Inflammatory macrophage (primary cell): ENCODE data around the gene IRS2.

Source experiments
- DNase-seq, 2 donors: peaks; one replicate each; pipeline ENCODE4 v3.0.0-alpha.2; 2020 to 2022

Gene IRS2

DNA sequence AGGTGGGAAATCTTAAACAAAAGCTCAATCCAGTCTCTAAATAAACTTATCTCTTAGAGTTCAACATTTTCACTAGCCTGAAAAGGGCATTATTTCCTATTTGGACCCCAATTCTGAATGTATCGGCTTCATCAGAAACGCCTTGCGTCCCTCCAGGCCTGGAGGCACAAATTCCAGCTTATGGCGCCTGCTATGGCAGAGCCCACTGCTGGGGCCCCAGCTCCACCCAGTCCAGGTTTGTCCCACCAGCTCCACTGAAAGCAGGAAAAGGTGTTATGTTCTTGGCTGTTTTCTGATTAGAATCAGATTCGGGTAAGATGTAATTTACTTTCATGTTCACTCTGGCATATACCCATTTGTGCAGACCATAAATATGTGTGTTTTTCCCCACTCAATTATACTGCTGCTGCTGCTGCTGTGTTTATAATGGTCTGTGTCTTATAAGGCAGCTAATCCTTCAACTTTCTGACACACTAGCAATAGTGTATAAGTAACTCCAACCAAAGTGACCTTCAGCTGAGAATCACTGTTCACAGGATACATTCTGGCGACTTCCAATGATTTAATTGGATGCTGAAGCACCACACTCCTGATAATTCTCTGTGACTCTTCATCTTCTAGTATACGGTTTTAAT, 6.4 kb downstream of the IRS2 start:
- DNase-seq: peak in 1 of 2 donors; percentile 1

DNA sequence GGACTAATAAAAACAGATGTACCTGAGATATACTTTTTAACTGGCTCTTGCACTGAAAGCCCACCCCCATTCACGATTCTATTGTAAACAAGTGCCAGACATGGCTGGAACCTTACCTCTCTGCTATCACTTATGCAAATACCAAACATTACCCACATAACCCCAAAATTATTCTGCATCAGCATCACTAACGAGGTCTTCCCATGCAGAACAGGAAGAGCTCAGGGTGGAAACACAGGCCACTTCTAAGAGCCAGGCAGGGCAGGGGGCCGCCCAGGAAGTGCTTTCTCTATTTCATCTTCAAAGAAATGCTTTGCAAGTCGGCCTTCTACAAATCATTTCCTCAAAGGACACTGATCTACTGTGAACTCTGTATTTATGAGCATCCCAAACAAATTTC, 7.3 kb downstream of the IRS2 start:
- no peak for DNase-seq

DNA sequence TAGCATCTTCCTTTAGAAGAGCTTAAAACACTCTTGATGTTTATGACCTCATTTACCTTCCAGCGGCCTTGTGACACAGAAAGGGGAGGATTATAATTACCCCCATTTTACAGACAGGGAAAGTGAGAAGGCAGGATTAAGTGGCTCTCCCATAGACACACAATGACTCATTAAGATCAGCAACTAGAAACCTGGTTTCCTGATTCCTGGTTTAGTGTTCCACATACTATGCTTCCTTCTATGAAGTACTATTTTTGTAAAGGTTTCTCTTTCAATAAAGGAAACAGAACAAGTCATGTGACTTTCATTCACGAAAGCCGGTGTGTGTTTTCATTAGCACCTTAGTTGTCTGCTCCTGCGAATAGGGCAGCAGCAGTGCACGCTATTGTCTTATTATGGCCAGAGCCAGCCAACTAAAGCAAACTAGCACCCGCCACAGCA, 8.3 kb downstream of the IRS2 start:
- peak; percentile 18 to 21 for DNase-seq

DNA sequence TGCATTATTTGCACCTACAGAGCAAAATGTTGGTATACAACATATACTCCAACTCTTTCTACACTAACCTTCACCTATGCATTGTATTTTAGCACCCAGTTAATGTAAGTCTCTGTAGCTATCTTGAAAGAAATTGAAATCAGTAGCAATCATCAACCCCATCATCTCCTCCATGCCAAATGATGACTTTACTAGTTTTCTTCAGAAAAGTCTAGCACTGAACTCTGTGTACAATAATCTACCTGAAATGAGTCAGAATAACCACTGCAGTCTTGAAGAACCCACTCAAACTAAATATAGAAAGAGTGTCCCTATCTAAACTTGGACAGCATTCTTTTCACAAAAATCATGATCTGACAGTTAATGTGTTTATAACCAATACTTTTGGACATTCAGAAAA, 9.8 kb downstream of the IRS2 start:
- DNase-seq: no peak

DNA sequence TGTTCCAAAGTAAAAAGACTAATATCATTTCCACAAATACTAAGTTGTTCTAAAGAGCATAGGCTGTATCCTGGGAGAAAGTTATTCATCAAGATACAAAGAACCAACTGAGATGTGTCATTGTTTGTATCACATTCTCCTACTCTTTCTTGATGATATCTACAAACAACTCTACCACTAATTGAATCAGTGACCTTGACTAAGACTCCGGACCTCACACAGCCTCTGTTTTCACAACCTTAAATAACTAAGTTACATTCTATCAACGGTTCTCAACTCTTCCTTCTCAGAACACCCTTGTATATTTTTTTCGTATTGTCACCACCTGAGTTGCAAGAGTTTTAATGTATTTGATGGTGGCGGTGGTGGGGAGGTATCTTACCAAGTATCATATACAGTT, 12.6 kb downstream of the IRS2 start:
- no peak for DNase-seq

DNA sequence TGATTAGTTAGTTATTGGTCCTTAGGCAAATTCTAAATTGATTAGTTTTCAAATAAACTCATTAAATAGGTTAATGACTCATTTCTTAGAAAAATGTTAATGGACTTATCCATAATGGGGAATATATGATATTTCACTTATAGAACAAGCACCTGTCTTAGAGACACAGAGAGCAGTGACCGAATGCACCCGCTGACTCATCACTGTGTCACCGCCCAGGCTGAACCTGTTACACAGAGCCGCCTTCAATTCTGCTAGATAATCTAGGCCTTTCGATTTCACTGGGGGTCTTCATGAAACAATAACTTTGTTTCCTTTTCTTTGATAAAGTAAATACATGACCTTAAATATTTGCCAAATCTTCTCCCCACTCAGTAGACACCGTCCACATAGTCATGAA, 13.1 kb downstream of the IRS2 start:
- DNase-seq: no peak

DNA sequence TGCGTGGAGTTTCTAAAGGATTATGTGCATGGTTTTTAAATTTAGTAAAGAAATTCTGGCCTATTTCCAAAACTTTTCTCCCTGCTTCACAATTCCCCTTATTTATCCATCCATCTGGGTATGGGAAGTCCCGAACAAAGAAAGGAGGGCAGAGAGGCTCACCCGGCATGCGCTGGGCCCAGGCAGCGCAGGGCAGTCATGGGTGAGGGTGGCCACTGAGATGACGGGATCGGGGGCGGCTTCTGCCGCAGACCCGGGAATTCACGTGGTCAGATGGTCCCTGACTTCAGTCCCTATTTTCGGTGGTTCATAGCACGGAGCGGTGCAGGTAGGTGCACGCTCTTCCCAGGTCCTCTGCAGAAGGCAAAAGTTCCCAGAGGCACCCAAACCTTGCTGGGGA, 14.5 kb downstream of the IRS2 start:
- no peak for DNase-seq

DNA sequence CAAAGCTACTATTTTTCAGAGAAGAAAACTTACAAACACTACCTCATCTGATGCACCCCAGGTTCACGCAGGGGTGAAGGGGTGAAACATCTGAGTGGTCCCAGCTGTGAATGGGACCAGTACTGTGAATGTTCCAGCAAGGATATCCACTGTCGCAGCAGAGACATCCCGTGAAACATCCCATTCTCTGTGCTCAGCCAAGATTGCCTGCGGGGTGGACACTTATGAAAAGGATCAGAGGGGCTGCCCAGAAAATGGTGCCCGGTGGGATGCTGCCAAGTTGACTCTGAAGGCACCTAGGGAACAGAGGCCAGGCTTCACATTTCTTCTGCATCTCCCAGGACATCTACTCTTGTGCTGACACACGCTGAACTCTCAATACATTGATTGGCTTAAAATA, 15.9 kb downstream of the IRS2 start:
- no peak for DNase-seq

DNA sequence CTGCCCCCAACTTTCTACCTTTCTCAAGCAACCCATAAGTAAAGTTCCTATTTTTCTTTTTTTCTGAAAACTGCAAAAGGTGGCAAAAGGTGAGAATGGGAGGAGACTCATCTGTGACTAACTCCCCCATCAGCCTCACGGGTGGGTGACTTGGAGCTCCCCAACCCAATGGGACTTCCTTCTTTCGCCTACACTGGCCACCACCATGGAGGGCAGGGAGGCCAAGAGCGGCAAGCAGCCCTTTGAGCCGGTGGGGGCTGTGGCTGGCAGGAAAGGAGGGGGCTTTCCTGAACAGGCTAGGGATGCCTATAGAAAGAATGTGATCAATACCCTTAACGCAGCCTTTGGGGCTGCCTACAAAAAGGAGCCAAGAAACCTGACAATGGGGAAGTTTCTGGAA, 16.5 kb downstream of the IRS2 start:
- DNase-seq: no peak

DNA sequence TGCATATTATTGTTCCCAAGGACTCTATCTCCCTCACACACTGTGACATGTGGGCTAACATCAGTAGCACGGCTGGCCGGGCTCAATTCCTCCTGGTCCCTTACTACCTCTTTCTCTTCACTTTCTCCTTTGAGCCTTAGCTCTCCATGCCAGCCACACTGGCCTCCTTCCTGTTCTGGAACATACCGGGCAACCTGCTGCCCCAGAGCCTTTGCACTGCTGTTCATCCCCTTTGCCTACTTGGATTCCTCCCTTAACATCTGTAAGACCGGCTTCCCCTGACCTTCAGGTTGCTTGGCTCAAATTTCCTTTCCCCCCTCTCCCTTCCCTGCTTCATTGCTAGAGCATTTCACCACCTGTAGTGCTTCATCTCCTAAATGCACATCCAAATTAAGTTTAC, 17.1 kb downstream of the IRS2 start:
- no peak for DNase-seq

DNA sequence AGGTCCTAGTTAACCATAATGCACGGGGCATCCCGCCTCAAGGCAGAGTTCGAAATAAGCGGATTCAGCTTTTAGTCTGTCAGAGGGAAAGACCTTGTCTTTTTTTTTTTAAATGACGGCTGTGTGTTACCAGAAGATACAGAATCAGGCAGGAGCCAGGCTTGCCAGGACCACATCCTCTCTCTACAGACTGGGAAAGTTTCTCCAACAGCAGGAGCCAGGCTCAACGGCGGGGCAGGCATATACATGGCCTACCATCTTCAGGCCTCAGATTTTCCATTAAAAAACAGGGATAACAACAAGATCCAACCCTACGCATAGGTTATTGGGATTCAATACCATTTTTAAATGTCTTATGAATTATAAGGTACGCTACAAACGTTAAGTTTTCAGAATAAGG, 17.8 kb downstream of the IRS2 start:
- DNase-seq: no peak

DNA sequence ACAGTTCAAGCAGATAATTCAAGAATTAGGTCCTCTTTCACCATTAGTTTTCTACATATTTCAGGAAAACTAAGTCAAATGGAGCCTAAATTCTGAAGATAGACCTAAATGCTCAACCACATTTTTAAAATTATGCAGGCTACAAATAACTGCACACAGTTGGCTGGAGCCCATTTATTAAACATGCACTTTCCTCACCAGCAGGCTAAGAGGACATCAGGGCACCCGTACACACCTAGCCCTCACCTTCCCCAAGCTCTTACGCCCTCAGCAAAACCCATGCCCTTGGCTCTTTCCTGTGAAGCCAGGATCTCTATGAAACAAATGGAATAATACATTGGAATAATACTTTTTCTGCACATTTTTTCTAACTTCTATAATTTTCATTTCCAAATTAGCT, 18.2 kb downstream of the IRS2 start:
- DNase-seq: no peak

DNA sequence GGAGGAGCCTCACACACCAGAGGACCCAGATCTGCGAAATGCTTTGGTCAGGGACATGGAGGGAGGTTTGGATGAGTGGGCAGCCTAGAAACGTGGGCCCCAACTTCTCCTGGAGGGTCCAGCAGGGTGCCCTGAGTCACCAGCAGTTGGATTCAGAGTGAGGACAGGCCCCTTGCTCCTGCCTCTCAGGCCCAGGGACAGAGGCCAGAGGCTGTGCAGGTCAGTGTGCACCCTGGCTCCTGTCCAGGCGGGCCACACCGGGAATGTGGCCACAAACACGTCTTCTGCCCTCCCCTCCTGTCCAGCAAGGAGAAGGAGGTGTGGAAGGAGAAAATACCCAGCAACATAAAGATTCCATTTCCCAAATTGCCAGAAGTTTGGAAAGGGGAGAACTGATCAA, 19.4 kb downstream of the IRS2 start:
- no peak for DNase-seq

DNA sequence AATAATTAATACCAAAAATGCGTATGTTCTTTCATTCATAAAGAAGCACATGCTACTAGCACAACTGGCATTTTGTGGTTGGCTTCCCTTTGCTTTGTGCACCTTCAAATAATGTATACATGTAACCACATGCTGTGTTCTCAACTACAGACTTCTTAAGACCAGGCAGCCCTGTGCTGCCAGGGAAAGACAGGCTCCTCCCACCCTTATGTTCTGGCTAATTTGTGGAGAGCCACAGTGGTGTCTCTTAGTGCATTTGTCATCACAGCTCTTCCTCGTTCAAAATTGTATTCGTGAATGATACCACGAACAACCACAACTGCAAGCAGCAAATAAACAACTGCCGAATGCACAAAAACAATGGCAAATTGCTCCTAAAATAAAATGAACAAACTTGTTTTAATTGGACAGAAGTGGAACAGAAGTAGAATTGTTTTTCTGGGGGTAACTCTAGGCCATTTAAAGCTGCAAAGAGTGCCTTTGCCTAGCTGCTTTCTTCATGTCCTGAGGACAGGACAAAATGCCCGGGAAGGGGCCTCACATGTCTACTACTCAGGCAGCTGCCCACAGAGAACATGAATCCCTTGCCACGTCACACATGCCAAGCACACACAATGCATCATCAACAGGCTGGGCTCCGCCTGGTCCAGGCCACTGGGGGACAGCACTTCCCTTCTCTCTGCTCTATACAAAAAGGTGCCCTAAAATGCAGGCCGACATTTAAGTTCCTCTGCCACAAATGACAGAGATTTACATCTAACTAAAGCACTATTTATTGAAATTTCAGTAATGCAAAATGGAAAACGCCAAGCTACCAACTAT, 21.7 kb downstream of the IRS2 start:
- peak in 1 of 2 donors; percentile 49 for DNase-seq

DNA sequence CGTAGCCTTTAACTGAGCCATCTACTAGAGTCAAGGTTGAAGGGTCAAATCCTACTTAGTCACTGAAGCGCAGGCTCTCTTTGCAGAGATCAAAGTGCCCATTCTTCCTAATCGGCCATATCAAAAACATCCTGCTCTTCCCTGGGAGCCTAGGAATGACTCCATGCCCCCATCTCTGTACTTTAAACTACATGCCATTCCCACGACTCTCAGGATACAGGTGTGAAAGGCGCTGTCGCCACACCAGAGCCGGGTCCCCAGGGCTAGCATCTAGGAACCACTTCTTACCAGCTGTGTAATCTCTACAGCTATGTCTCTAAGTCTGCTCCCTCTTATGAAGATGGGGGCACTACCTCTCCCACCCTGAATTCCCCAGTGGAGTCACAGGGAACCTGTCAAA, 22.3 kb downstream of the IRS2 start:
- DNase-seq: no peak

DNA sequence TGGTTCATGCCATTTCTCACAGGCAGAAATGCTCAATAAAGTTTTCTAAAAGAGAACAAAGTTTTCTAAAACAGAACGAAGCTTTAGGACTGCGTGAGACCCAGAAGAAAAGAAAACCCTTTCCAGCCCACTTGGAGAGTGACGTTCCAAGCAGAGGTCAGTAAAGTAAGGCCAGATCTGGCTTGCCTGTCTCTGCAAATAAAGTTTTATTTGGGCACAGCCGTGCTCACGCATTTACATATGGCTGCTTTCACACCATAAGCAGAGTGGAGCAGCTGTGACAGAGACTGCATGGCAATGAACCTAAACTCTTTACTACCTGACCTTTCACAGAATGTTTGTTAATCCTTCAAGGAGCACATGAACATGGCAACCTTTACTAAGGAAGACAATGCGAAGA, 23.6 kb downstream of the IRS2 start:
- DNase-seq: no peak

DNA sequence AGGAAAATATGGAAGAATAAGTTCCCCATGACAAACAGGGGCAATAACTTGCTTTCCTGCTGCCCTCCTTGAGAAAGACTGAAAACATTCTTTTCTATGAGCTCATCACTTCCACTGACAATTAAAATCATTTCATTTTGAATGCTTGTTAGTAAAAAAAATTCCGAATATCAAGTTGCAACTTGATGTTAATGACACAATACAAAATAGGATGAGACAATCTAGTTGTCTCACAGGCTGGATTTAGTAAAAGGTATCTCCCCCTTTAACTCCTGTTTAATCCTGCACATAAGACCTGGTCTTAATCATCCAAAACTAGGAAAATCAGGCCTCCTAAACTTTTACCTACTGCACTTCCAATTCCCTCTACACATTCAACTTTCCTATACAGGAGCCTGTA, 24.7 kb downstream of the IRS2 start:
- DNase-seq: no peak

DNA sequence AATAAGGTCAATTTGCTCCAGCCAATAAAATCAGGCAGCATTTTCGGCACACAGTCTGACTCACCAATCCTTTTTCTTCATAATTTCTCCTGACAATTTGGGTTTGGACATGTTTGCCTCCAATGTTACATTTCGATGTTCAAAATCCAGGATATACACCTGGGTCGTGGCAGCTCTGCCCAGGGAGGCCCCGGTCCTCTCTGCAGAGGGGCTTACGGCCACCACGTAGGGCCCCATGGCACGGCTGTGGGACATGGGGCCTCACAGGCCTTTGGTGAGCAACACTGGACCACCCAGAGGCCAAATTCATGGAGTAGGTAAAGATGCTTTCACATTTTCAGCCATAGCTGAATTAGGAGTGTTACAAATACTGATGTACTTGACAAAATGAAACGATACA, 25.4 kb downstream of the IRS2 start:
- no peak for DNase-seq

DNA sequence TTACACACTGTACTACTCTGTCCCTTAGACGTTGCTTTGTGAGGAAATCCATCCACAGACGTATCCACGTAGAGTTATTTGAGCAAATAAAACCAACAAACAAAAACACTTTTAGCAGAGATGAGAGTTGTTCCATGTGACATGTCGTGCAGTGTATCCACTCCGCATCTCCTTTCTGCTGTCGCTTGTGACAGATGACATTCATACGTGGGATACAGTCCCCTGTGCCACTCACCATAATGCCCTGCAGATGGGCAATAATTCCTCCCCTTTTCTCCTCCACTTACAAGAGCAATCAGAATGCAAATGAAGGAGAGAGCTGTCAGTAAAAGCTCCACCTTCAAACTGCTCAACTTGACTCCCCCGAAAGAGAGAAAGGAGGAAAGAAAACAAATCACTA, 26.0 kb downstream of the IRS2 start:
- no peak for DNase-seq

DNA sequence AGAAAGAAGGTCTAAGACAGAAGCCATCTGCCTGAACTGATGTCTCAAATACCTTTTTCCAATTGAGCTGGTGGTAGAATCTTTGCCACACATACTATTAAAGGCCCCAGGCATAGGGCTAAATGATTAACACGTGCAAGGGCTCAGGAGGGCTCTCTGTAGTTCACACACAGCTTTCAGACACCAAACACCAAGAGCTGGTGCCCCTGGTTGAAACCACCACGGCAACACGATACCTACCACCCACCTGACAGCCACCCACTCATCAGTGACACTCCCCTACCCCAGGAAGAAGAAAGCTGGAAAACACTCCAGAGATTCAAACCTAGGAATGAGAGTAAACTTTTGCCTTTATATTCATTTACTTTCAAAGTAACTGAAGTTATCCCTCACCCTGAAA, 26.8 kb downstream of the IRS2 start:
- DNase-seq: no peak

DNA sequence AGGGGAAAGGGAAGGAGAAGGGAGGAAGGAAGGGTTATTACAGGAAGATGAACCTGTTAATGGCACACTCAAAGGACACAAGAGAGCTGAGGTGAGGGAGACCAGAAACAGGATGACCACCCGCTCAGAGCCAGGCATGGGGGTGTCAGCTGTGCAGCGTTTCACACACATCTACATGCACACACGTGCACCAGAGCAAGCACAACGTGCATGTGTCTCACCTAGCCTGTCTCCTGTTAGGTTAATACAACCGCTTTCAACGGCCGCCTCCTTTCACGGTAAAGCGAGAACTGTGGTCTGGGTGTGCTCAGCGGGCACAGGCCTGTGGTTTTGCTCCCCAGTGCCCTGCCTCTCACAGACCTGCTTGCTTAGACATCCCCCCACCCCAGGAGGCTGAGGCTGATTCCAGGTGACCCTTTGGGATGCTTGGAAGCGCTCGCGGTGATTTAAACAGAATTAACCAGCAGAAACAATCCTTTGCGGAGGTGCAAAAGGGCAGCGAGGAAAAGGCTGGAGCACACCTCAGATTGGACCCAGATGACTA, 27.4 kb downstream of the IRS2 start:
- no peak for DNase-seq

DNA sequence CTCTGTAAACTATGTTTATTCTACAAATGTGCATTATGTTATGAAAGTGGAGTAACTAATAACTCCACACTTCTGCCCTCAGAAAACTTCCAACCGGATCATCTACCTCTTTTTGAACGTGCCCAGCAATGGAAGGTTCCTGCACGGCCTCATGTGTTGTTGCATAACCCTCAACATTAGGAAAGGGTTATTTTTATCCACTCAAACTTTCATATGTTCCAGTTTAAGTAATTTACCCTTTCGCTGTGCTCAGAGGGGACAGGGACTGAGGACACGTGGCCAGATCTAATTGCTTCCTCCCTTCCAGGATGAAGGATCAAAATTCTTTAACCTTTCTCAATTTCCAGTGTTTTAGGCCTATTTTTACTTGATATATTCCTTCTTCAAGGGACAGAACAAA, 29.6 kb downstream of the IRS2 start:
- peak; percentile 6 to 33 for DNase-seq

DNA sequence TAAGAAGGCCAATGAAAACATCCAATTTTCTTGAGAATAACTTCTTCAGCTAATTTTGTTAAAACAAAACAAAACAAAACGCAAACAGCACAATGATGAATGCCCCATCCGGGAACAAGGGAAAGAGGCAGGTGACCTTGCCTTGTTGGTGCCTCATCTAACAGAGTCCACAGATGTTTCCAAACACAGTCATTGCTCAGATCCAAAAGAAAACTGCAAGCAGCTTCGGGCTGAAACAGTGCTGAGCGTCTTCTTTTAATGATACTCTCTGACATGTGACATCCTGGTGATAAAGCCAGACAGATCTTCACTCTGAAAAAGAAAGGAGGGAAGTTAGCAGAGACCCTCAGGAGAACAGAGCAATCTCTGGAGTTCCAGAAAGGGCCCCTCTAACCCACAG, 30.4 kb downstream of the IRS2 start:
- no peak for DNase-seq

DNA sequence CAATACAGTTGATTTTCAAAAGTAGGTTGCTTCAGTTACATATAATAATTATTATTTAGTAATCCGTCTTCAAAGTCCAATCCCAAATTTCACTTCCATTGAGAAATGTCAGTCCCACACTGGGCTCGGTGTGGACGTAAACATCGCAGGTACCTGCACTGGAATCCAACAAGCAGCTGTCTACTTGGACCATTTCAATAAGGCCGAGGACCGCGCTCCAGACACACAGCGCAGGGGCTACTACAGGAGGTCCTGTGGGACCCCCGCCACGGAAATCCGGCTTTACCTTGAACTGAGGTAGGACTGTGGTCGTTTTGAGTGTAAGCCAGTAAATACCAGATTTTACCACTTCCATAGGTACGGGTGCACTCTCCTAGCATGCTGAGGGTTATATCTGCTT, 30.8 kb downstream of the IRS2 start:
- DNase-seq: no peak
